Suppressor macrophage (primary cell): Measurements from ENCODE around the gene PLAGL1.
A peak's percentile ranks its signal among the peaks of the same experiment; 100 is the strongest.
"Not testable (repeated sequence)": the region's sequence is repeated elsewhere in the genome, so short reads cannot be mapped to it uniquely, and the experiment has no call there.

Experiments
- DNase-seq, 4 experiments: peaks; one replicate each; pipeline ENCODE4 v3.0.0-alpha.2; 2020 to 2022

The PLAGL1 gene

GRCh38 chr6:143936778-143937667 is 71.0 kb downstream of the PLAGL1 start:
- peak in 2 of 4 experiments; percentile 25 to 36 for DNase-seq

- no peak for DNase-seq
Observed at GRCh38 chr6:143936347-143936746, 71.7 kb downstream of the PLAGL1 start.

- no peak for DNase-seq
Observed at GRCh38 chr6:143934867-143935266, 73.2 kb downstream of the PLAGL1 start.

GRCh38 chr6:143934331-143934730 is 73.7 kb downstream of the PLAGL1 start:
- DNase-seq, result no peak

GRCh38 chr6:143929975-143930374 is 78.1 kb downstream of the PLAGL1 start:
- DNase-seq, result no peak

GRCh38 chr6:143928853-143929252 is 79.2 kb downstream of the PLAGL1 start:
- DNase-seq, result no peak

GRCh38 chr6:143917026-143917425 is 91.0 kb downstream of the PLAGL1 start:
- not testable (repeated sequence) for DNase-seq

- no peak for DNase-seq
Observed at GRCh38 chr6:143912671-143913070, 95.4 kb downstream of the PLAGL1 start.

GRCh38 chr6:143911028-143911427 is 97.0 kb downstream of the PLAGL1 start:
- DNase-seq, result no peak

- no peak for DNase-seq
Observed at GRCh38 chr6:143902827-143903226, 105.2 kb downstream of the PLAGL1 start.

GRCh38 chr6:143901885-143902750 is 105.9 kb downstream of the PLAGL1 start:
- no peak for DNase-seq

- no peak for DNase-seq
Observed at GRCh38 chr6:143900358-143900757, 107.7 kb downstream of the PLAGL1 start.

- peak; percentile 12 to 66 (median 31) for DNase-seq
Observed at GRCh38 chr6:143896126-143896860, 111.8 kb downstream of the PLAGL1 start.

- DNase-seq, result no peak
Observed at GRCh38 chr6:143894655-143895054, 113.4 kb downstream of the PLAGL1 start.
